HG03139 (cell line): ENCODE results near the gene MRPL55.

ENCODE experiments used
- ATAC-seq: cut with Tn5 transposase; IDR thresholded peaks from one replicate; pipeline ENCODE4 v1.9.1; 2021; ENCODE audit not compliant: unreplicated experiment

The MRPL55 gene

DNA sequence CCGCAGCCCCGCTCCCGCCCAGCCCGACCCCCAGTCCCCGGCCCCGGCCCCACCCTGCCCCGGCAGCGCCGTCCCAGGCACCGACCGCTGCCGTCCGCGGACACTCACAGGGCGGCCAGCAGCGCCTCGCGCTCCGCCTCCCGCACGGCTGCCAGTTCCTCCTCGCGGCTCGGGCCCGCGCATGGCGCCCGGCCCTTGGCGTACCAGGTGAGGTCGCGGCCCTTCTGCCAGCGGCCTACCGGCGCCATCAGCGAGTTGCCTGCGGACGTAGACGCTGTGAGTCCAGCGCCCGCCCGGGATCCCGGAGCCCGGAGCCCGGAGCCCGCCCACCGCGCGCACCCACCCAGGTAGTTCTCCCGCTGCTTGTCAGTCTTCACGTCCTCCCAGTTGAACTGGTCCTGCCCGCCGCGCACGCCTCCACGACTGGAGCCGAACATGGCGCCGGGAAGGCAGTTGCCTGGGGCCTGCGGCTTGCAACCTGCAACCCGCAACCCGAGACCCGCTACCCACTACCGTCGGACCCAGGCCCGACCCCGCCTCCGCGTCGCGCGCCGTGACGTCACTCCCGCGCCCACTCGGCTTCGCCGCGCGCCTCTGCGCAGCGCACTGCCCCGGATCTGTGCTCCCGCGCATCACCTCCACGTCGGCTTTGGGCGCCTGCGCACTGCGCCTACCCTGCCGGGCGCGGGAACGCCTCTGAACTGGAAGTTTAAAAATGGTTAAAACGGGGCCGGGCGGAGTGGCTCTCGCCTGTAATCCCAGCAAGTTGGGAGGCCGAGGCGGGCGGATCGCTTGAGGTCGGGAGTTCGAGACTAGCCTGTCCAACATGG lies 6.1 kb downstream of the MRPL55 start, which contains the start of gene C1orf35:
Gene C1orf35 (minus strand): TSS at position 535 of the 830 bp plus-strand sequence. CDS start 98 bp downstream, at position 437.
- peak; percentile 60 for ATAC-seq

DNA sequence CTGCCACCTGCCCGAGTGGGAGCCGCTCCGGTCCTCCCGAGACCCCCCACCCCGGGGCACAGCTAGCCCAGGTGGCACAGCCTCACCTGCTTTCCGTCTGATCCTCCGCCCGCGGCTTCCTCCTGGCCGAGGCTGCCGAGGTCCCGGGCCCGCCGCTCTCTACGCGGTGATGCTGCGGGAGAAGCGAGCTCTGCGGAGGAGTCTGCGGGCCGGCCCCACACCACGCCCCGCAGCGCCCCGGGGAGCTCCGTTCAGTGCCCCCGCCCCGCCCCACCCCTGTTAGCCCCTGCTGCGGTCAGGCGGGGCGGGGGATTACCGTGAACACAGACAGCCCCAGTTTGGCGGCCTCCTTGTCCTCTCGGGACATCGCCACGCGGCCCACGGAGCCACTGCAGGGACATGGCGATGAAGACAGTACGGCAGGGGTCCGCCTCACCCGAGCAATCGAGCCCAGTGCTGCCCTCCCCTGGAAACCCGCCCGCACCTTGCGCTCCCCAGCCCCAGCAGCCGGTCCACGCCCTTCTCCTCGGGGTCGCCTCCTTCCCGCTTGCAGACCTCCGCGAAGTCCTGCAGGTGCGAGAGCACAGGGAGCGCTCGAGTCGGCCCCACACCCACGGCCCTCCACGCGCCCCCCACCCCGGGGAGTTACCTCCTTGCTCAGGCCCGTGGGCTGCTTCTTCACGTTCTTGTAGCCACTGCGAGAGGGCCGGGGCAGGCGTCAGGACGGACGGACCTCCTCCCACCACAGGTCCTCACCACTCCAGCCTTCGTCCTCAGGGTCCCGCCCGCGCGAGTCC lies 6.9 kb downstream of the MRPL55 start:
- peak; percentile 29 for ATAC-seq

DNA sequence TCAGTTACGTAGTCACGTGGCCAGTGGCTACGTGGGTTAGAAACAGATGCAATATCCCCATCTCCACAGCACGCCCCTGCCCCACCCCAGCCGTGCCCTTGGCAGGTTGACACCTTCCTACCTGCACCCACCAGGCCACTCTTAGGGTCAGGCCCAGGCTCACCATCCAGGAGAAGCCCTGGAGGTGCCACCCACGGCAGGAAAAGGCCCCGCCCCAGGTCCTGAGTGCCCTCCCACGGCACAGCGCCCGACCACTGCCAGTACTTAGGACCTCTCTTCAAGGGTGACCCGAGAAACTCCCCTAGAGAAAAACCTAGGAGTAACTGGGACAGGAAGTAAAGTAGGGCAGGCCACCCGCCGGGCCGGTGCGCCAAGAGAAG lies 7.5 kb downstream of the MRPL55 start:
- no peak for ATAC-seq

GRCh38 chr1:228100822-228101613 lies 8.1 kb downstream of the MRPL55 start:
- no peak for ATAC-seq

DNA sequence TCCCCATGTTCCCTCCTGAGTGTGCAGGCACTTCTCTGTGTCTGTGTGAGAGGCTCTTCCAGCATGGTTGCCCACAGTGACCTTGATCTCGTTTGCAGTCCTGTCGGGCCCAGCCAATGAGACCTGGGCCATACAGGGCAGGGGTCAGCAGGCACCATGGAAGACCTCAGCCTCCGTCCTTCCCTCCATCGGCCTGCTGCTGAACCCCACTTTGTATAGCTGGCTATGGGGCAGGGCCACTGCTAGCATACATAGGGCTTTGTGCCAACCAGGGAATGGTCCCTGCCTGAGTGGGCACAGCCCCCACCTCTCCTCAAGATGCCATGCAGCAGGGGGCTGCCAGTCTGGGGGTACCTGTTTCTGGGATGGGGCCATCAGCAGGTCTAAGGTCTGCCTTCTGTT lies 9.8 kb downstream of the MRPL55 start:
- ATAC-seq, result no peak

DNA sequence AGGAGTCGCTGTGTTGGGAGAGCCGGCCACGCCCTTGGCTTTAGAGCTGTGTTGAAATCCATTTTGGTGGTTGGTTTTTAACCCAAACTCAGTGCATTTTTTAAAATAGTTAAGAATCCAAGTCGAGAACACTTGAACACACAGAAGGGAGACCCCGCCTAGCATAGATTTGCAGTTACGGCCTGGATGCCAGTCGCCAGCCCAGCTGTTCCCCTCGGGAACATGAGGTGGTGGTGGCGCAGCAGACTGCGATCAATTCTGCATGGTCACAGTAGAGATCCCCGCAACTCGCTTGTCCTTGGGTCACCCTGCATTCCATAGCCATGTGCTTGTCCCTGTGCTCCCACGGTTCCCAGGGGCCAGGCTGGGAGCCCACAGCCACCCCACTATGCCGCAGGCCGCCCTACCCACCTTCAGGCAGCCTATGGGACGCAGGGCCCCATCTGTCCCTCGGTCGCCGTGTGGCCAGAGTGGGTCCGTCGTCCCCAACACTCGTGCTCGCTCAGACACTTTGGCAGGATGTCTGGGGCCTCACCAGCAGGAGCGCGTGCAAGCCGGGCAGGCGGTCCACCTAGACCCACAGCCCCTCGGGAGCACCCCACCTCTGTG lies 10.7 kb downstream of the MRPL55 start:
- no peak for ATAC-seq

DNA sequence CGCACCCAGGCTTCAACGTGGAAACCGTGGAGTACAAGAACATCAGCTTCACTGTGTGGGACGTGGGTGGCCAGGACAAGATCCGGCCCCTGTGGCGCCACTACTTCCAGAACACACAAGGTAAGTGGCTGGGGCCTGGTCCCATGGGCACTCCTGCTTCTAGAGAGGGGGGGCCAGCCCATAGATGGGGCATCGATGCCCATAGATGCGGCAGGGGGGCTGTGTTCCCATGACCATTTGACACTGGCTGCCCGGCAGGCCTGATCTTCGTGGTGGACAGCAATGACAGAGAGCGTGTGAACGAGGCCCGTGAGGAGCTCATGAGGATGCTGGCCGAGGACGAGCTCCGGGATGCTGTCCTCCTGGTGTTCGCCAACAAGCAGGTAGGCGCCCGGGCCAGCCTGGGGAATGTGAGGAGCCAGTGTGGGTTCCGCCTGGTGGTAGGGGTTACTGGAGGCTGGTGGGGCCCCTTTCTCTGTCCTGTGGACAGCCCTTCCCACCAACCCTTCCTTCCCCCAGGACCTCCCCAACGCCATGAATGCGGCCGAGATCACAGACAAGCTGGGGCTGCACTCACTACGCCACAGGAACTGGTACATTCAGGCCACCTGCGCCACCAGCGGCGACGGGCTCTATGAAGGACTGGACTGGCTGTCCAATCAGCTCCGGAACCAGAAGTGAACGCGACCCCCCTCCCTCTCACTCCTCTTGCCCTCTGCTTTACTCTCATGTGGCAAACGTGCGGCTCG lies 11.6 kb downstream of the MRPL55 start:
- ATAC-seq, result no peak

GRCh38 chr1:228096416-228097332 lies 12.4 kb downstream of the MRPL55 start:
- no peak for ATAC-seq

GRCh38 chr1:228095938-228096337 lies 13.2 kb downstream of the MRPL55 start:
- ATAC-seq, result no peak

DNA sequence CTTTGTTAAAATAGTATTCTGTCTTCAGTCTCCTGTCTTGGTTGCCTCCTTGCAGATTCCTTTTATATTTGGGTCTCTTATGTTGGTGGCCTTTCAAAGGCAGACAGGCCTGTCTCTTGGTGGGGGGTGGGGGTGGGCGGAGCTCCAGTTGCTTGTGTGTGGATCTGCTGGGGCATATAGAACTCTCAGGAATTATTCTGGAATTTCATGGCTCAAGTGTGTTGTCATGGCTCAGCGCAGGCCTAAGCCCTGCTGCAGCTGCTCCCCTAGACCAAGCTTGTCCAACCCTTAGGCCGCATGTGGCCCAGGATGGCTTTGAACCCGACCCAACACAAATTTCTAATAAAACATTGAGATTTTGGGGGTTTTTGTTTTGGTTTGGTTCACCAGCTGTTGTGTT lies 13.9 kb downstream of the MRPL55 start:
- ATAC-seq, result no peak

DNA sequence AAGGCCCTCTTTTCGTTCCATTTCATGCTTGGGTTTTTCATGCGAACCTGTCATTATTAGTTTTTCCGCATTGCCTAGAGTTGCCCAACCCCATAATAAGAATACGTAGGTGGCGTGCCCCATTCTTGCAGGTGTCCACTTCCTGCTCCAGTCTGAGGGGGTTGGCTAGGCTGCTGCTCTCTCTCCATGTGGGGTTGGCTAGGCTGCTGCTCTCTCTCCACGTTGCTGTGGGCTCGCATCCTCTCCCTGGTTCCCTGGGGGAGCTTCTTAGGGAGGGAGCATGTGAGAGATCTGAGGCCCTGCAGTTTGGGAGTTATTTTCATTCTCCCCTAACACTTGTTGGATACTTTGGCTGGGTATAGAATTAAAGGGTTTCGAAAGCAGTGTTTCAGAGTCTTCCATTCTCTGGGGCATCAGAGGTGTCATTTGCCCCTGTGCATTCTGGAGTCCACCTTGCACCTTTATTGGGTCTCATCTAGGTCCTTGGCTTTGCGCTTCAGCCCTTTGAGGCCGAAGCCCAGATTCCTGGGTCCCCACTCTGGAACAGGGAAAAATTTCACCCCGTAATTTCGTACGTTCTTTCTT lies 14.6 kb downstream of the MRPL55 start:
- ATAC-seq, result no peak

GRCh38 chr1:228093050-228093906 lies 15.8 kb downstream of the MRPL55 start:
- no peak for ATAC-seq

DNA sequence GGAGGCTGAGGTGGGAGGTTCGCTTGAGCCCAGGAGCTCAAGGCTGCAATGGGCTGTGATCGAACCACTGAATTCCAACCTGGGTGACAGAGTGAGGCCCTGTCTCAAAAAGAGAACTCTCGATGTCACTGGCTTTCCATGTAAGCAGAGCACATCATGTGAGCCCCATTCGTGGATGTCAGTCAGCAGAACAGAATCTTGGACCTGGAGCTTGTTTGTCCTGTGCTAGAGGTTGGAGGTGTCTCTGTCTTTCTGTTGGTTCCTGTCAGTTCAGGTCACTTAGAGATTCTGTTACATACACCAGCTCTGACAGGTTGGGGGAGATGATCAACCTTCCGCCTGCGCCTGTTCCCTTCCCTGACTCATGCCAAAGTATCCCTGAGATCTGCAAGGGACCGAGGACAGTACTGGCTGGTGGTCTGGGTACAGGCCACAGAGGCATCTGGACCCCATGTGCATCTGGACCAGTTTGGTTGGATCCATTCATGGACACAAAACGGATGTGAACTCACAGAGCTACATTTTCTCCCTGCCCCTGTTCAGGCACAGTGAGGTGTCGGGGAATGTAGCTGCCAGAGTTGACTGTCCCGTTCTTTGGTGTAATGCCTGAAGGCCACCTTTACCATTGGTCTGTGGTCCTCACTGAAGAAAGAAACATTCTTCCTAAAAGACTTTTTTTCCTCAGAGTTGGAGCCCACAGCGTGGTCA lies 16.6 kb downstream of the MRPL55 start:
- no peak for ATAC-seq

DNA sequence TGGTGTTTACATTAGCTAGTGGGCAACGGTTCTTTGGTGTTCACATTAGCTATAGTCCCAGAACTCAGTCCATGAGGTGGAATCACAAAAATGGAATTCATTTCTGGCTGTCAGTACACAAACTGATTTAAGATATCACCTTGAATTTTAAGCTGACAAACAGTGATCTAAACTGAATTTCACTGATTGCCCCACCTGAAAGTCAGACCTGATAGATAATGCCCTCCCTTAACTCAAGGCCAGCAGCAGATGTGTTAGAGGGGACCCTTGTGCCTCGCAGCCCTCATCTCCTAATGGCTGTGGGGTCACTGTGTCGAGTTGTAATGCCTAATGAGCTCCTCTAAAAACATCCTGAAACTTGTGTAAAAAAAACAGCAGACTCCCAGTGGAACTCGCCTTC lies 18.0 kb downstream of the MRPL55 start:
- ATAC-seq, result no peak

DNA sequence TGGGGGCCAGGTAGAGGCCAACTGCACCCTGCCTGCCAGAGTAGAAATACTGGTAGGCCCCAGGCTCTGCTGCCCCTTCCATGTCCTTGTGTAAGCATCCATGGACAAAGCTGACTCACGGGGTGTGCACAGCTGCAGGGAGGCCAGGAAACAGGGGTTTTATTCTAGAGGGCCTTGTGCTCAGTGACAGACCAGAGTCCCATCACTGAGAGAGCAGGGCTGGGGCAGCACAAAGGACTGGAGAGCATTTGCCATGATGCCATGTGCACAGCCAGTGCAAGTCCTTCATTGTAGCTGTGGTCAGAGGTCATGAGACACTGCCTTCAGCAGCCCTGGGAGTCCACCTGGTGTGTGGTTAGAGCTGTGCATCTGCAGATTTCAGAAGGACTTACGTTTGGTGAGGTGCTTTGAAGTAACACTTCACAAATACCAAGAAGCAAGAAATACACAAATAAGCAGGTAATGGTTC lies 18.5 kb downstream of the MRPL55 start:
- no peak for ATAC-seq

- ATAC-seq, result no peak
Measured at GRCh38 chr1:228089519-228090380, 19.3 kb downstream of the MRPL55 start.
